Natural killer cell (primary cell): ENCODE data around the gene QRFPR. TPM values are rescaled to one million over a fixed set of nuclear protein-coding genes. Genes with fewer than 3 reads are reported as not detected.

ENCODE experiments used
- ATAC-seq, 3 donors: fragments of 150-1000 bp in 2 of 3; fragments of 200-7000 bp in 1 of 3; cut with Tn5 transposase; 1 replicate in 1 of 3; 2 replicates in 2 of 3; pipeline ENCODE4 v1.10.0; 2021; ENCODE audit warnings: mild to moderate bottlenecking in 2 of 3, moderate library complexity in 2 of 3
- DNase-seq, 2 donors: peaks; one replicate each; pipeline versions ENCODE4 v3.0.0 to v3.0.0-alpha.2; 2013 to 2021; ENCODE audit warnings: mixed read lengths in 1 of 2
- H3K27ac ChIP-seq: one replicate; pipeline ENCODE4 v1.5.1; 2013; ENCODE audit warnings: mild to moderate bottlenecking, low read length
- H3K27me3 ChIP-seq: one replicate; pipeline ENCODE4 v1.6.1; 2013; ENCODE audit warnings: low read length; ENCODE audit not compliant: control insufficient read depth, insufficient read depth
- H3K36me3 ChIP-seq: one replicate; pipeline ENCODE4 v1.6.1; 2013; ENCODE audit warnings: low read length; ENCODE audit not compliant: control insufficient read depth, insufficient read depth
- H3K4me1 ChIP-seq: one replicate; pipeline ENCODE4 v1.6.1; 2013; ENCODE audit warnings: low read length; ENCODE audit not compliant: control insufficient read depth, insufficient read depth
- H3K4me3 ChIP-seq: one replicate; pipeline ENCODE4 v1.5.1; 2013; ENCODE audit warnings: low read length
- H3K9me3 ChIP-seq: one replicate; pipeline ENCODE4 v1.6.1; 2013; ENCODE audit warnings: low read length; ENCODE audit not compliant: control insufficient read depth, insufficient read depth
- H3K27ac Mint-ChIP-seq, 2 donors: one replicate each; pipeline ENCODE4 v1.8.0; 2022; ENCODE audit warnings: mild to moderate bottlenecking in 2 of 2, mixed read lengths in 2 of 2, moderate library complexity in 1 of 2
- H3K27me3 Mint-ChIP-seq, 2 donors: one replicate each; pipeline ENCODE4 v1.8.0; 2022; ENCODE audit warnings: low read depth in 2 of 2, mixed read lengths in 2 of 2
- H3K36me3 Mint-ChIP-seq: one replicate; pipeline ENCODE4 v1.8.0; 2022; ENCODE audit warnings: mixed read lengths
- H3K4me1 Mint-ChIP-seq, 2 donors: one replicate each; pipeline ENCODE4 v1.8.0; 2022; ENCODE audit warnings: mixed read lengths in 2 of 2
- H3K4me3 Mint-ChIP-seq: one replicate; pipeline ENCODE4 v1.8.0; 2022; ENCODE audit warnings: mild to moderate bottlenecking, moderate library complexity, mixed read lengths
- H3K9me3 Mint-ChIP-seq, 2 donors: one replicate each; pipeline ENCODE4 v1.8.0; 2022; ENCODE audit warnings: mixed read lengths in 2 of 2
- CTCF ChIP-seq: fragments of 200-600 bp; IDR thresholded peaks from one replicate; pipeline ENCODE4 v1.8.0; 2022; ENCODE audit warnings: antibody characterized with exemption
- WGBS: methylation state at CpG from one replicate; pipeline ENCODE4 v1.1.7; 2013; ENCODE audit warnings: missing lambda C conversion rate; ENCODE audit not compliant: insufficient coverage; 5-methylcytosine and 5-hydroxymethylcytosine counted together
- intact Hi-C: fragments of 100-400 bp; cut with micrococcal nuclease; formaldehyde crosslinking; loops from one replicate; pipeline ENCODE4 v1.14.2; 2022
- total RNA-seq, 4 donors: library from RNA; stranded (reverse); fragments of 120-200 nt in 1 of 4; gene quantifications; one replicate each; pipeline versions ENCODE4 v1.2.3 to v1.2.4, GENCODE V29; 2013 to 2022

Gene QRFPR
- total RNA-seq, 3 donors from 2014 or later (not counting 1 experiment from before 2014, with no cell fraction given): not detected

GRCh38 chr4:121379276-121379675 is 1.5 kb downstream of the QRFPR start:
- intact Hi-C loops: no loop called here
- Histone ChIP-seq H3K27me3 (peaks cover 21% of the 10 kb centered on the region), H3K9me3 (no peaks in the 10 kb centered on the region), H3K4me3 (no peak overlapping the region), H3K27ac (no peak overlapping the region), H3K4me1 (no peaks in the 10 kb centered on the region), H3K36me3 (no peaks in the 10 kb centered on the region)
- Mint-ChIP-seq H3K36me3 (peaks cover 7% of the 10 kb centered on the region), H3K9me3 (peaks cover 2 to 3% of the 10 kb centered on the region in 2 donors), H3K27me3 (peaks cover 36 to 67% of the 10 kb centered on the region in 2 donors), H3K27ac (no peak overlapping the region), H3K4me1 (peaks cover 5 to 6% of the 10 kb centered on the region in 2 donors), H3K4me3 (no peak overlapping the region)
- 84% methylated on average over 1 of the region's 3 CpGs for WGBS
- ATAC-seq: no peak
- TF ChIP-seq CTCF: no peak
- DNase-seq: no peak

GRCh38 chr4:121377076-121377475 is 3.7 kb downstream of the QRFPR start:
- peaks cover 29 to 56% of the 10 kb centered on the region in 2 donors for H3K27me3 Mint-ChIP-seq
- no peak for DNase-seq
- intact Hi-C loops: no loop called here

GRCh38 chr4:121376556-121376955 is 4.3 kb downstream of the QRFPR start:
- no peak for ATAC-seq
- intact Hi-C loops: no loop called here

More at GRCh38 chr4:121377076-121377475, 3.7 kb downstream of the QRFPR start:
- peaks cover 19% of the 10 kb centered on the region for H3K27me3 ChIP-seq
- no peak for ATAC-seq
- peaks cover 5 to 6% of the 10 kb centered on the region in 2 donors for H3K4me1 Mint-ChIP-seq
- no peak overlapping the region for H3K27ac Mint-ChIP-seq
- no CpG with 5 or more reads among the region's 2 CpGs for WGBS
- H3K4me3 ChIP-seq: no peak overlapping the region
- no peaks in the 10 kb centered on the region for H3K36me3 ChIP-seq
- H3K4me1 ChIP-seq: no peaks in the 10 kb centered on the region
- no peak overlapping the region for H3K4me3 Mint-ChIP-seq
- peaks cover 2 to 3% of the 10 kb centered on the region in 2 donors for H3K9me3 Mint-ChIP-seq
- no peak overlapping the region for H3K27ac ChIP-seq
- H3K36me3 Mint-ChIP-seq: peaks cover 7% of the 10 kb centered on the region
- no peaks in the 10 kb centered on the region for H3K9me3 ChIP-seq
- TF ChIP-seq CTCF: no peak

More at GRCh38 chr4:121376556-121376955, 4.3 kb downstream of the QRFPR start:
- Histone ChIP-seq H3K27me3 (peaks cover 14% of the 10 kb centered on the region), H3K9me3 (no peaks in the 10 kb centered on the region), H3K4me1 (no peaks in the 10 kb centered on the region), H3K36me3 (no peaks in the 10 kb centered on the region), H3K4me3 (no peak overlapping the region), H3K27ac (no peak overlapping the region)
- DNase-seq: no peak
- Mint-ChIP-seq H3K27me3 (peaks cover 29 to 54% of the 10 kb centered on the region in 2 donors), H3K36me3 (peaks cover 7% of the 10 kb centered on the region), H3K4me3 (no peak overlapping the region), H3K9me3 (peaks cover 2 to 3% of the 10 kb centered on the region in 2 donors), H3K27ac (no peak overlapping the region), H3K4me1 (peaks cover 5 to 6% of the 10 kb centered on the region in 2 donors)
- WGBS: 84% methylated on average over 2 of the region's 2 CpGs
- TF ChIP-seq CTCF: no peak
